ENCODE data around the gene DDX25.

Gene DDX25

DNA sequence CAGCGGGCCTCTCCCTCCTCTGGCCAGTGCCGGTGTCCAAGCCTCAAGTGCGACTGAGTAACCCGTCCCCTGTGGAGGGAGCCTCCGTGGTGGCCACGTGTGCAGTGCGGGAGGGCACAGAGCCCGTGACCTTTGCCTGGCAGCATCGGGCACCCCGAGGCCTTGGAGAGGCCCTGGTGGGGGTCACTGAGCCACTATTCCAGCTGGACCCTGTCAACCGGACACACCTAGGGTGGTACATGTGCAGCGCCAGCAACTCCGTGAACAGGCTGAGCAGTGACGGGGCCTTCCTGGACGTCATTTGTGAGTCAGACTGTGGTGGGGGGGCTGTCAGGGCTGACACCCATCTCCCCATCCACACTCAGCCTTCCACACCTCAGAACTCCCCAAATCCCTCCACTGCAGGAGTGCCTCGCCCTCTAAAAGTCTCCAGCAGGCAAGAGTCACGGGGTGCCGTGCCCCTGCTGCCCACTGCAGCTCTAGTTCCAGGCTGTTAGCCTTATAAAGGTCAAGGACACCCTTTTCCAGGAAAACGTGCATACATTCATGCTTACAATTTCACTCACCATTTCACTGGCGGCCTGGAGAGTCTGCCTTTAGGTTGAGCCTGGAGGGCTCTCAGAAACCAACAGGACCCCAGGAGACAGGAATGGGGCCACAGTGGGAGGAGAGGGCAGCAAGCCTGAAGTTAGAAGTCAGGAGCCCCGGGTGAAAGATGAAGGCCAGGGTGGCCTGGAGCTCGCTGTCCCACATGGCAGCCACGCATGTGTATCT, 44.2 kb downstream of the DDX25 start:
- DNase-seq (ENCODE audit: low read depth in 1 of 2, low spot score in 1 of 2) = no peak

DNA sequence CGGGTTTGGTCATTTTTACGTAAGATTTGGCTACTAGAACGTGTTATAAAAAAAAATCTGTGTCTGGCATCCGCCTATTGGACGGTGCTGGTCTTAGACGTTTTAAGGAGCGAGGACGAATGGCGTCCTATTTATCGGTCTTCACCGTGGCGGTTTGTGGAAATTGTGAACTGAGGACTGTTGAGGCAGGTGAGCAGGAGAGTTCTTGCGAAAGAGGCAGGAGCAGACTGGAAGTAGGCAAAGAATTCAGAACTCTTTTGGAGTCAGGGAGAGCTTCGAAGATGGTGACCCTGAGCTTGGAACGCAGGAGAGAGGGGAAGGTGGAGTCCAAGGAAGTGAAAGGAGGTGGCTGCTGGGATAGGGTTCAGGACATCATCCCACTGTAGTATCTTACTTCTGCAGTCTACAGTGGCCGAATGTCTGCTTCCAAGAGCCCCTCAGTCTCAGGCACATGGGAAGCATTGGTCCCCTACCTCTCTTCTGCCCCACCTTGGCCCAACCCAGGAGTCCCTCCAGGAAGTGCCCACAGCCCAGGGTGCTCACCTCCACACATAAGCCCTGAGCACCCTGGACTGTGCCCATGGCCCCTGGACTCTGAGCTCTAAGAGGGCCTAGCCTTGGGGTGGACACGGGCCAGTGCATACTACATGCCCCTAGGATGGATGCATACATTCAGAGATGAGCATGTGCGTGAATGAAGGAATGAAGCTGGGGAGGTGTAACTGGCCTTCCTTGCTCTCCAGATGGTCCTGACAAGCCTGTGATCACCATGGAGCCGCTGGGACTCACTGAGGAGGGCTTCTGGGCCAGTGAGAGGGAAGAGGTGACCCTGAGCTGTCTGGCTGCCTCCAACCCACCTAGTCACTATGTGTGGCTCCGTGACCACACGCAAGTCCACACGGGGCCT, 45.2 kb downstream of the DDX25 start:
- no peak for DNase-seq (ENCODE audit: low read depth in 1 of 2, low spot score in 1 of 2)

DNA sequence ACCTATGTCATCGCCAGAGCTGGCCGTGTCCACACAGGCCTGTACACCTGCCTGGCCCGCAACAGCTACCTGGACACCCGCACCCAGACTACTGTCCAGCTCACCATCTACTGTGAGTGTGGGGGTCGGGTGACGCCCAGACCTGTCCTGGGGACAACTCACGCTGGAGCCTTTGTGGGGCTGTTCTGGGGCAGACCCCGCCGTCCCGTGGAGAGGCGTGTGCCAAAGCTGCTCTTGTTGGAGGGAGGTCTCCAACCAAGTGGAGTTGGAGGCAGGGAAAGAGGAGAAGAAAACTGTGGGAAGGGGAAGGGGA, 45.8 kb downstream of the DDX25 start:
- no peak for DNase-seq (ENCODE audit: low read depth in 1 of 2, low spot score in 1 of 2)

DNA sequence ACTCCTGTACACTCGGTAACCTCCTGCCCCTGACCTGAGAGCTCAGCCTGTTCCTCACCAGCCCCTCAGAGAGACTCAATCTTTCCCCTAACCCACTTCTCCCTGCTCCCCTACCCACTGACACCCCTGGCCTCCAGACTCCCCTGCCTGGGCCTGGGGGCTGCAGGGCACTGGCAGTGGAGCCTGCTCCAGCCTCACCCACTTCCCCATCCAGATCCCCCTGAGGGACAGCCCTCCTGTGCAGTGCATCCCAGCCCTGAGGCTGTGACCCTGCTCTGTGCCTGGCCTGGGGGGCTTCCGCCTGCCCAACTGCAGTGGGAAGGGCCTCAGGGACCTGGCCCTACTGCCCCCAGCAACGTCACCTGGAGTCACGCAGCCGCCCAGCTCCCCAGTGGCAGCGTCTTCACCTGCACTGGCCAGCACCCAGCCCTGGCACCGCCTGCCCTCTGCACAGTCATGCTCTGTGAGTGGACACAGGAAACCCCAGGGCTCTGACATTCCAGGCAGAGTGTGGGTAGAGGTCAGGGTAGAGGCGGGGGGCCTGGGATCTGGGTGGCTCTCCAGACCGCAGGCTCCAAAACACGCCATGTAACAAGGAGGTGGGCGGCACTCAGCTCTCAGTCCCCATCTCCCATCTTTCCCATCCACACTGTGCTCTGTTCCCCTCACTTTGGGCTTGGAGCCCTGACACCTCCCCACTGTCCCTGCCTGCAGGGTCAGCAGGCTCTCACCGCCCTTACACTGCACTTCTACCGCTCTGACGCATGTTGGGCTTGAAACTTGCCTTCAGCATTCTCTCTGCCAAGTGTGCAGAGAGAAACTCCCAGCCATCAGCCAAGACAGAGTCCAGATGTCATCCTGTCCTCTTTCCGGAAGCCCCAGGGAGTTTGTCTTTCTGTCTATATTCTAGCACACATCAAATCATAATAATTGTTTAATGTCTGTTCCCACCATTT, 46.7 kb downstream of the DDX25 start:
- no peak for DNase-seq (ENCODE audit: low read depth in 1 of 2, low spot score in 1 of 2)

DNA sequence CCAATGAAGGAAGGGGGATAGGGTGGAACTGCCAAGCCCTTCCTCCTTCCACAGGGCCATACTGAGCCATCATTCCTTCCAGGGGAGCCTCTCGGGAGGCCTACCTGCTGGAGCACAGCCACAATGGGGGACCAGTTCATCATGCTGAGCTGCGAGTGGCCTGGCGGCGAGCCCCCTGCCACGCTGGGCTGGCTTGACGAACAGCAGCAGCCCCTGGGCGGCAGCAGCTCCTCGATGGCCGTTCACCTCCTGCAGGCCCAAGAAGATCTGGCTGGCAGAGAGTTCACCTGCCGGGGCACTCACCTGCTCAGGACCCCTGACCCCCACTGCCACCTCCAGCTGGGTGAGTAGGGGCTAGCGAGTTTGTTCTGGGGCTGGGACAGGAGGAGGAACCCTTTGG, 47.4 kb downstream of the DDX25 start:
- no peak for DNase-seq (ENCODE audit: low read depth in 1 of 2, low spot score in 1 of 2)

DNA sequence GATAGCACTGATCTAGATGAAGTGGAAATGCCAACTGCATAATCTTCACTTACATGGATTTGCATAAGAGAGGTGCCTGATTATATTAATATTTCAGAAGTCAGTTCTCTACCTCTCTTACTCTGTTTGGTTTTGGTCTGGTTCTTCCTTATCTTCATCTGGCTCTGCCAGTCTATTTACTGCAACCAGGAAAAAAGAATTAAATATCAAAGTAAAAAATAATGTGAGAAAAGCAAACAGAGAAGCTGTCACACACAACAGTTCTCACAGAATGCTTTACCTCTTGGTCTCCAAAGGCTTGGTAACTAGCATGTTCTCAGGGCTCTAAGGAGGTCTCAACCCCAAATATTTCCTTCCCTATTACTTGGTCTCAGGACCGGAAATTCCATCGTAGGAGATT, 48.3 kb downstream of the DDX25 start:
- DNase-seq (ENCODE audit: low read depth in 1 of 2, low spot score in 1 of 2) = no peak

DNA sequence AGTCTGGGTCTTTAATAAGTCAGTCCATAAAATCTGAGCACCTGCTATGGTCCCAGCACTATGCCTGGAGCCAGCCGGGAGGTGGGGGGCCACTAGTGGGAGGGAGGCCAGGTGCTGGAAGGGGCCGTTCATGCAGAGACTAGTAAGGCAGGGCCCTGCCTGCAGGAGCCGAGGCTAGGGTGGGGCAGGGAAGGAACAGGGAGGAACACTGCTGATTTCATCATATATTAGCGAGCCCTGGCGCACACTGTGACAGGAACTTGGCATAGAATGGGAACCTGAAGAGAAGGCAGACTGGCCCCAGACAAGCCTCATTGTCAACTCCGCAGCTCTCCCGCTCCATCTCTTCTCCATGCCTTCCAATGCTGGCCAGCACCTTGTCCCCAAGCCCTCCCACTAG, 48.7 kb downstream of the DDX25 start:
- DNase-seq (ENCODE audit: low read depth in 1 of 2, low spot score in 1 of 2) = no peak

DNA sequence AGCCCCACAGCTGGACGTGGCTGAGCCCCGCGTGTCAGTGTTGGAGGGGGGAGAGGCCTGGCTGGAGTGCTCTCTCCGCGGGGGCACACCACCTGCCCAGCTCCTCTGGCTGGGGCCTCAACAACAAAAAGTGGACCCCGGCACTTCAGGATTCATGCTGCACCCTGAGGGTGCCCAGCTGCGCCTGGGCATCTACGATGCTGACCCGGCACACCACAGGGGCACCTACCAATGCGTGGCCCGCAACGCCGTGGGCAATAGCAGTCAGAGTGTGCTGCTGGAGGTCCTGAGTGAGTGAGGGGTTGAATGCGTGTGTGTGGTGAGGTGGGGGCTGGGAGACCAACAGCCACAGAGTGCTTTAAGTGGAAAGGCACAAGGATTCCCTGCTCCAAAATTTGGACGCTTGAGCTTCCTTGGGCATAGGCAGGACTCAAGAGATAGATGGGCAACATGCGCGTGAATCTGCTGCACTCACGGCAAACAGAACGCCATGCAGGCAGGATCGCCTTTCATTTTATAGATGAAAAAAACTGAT, 49.2 kb downstream of the DDX25 start:
- no peak for DNase-seq (ENCODE audit: low read depth in 1 of 2, low spot score in 1 of 2)

DNA sequence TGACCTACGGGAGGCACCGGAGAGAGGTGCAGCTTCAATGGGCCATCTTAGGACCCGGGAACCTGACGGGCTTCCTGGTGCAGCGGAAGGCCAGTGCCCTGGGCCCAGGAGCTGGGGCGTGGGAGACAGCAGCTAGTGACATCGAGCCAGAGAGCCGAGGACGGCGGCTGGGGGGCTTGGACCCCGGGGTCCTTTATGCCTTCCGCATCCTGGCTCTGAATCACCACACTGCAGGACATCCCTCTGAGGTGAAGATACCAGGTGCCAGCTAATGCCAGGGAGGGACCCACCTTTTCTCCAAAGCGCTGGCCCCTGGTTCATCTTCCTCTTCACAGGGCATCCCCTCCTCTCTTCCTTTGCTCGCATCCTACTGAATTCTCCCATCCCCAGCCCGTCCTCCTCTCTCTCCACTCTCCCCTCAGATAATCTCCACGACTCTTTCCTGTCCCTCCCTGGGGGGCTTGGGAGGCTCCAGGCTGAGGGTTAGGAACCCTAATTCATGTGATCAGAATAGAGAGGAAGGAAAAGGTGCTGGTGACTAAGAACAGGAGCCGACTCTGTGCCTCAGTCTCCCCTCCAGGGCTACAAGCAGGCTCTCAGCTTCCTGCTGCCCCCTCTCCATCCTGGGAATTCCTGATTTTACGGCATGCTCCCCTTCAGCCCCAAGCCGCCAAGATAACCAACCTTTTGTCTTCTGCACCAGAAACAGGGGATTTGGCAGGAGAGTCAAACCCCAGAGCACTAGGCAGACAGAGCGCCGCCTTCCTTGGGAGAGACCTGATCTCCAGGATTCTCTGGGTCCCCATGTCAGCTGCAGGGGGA, 50.0 kb downstream of the DDX25 start:
- no peak for DNase-seq (ENCODE audit: low read depth in 1 of 2, low spot score in 1 of 2)

DNA sequence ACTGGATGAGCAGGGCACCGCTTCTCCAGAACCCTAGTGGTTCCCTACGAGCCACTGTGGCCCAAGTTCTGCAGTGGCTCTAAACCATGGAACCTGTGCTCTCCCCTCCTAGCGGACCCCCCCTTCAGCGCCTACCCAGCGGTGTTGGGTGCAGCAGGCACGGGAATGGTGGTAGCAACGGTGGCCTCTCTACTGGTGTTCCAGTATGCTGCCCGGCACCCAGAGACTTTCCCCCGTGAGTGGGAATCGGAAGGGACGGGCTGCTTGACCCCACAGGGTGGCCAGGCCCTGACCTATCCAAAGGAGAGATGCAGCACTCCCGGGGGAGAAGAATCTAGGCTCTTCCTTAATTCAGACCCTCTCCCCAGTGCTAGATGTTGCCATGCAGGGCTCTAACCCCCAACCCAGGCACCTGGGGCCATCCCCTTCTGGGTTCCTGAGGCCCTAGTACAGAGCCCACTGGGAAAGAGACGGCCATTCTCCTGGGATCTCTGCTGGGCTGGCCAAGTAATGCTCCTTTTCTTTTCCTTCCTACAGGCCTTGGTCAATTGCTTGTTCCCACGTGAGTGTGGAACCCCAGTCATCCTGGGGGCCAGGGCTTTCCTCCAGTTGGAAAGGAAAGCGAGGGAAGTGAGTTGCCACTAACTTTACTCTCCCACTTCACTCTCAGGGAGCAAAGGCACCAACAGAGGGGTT, 50.8 kb downstream of the DDX25 start:
- DNase-seq (ENCODE audit: low read depth in 1 of 2, low spot score in 1 of 2) = no peak

DNA sequence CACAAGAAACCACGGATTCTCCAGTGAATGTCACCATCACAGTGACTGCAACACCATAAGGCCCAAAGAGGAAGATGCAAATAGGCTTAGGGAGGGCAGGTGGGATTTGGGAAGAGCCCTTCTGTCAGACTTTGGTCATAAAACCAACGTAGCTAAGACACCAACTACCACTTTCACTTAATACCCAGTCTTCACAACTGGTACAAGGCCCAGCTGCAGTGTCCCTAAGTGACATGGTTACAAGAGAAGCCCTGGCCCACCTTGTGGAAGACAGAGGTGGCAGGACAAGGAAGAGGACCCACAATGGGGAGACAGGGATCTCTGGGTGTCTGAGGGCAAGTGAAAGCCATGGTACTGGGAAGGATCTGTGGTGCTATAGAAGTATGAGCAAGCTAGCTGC, 51.5 kb downstream of the DDX25 start:
- DNase-seq (ENCODE audit: low read depth in 1 of 2, low spot score in 1 of 2) = no peak

DNA sequence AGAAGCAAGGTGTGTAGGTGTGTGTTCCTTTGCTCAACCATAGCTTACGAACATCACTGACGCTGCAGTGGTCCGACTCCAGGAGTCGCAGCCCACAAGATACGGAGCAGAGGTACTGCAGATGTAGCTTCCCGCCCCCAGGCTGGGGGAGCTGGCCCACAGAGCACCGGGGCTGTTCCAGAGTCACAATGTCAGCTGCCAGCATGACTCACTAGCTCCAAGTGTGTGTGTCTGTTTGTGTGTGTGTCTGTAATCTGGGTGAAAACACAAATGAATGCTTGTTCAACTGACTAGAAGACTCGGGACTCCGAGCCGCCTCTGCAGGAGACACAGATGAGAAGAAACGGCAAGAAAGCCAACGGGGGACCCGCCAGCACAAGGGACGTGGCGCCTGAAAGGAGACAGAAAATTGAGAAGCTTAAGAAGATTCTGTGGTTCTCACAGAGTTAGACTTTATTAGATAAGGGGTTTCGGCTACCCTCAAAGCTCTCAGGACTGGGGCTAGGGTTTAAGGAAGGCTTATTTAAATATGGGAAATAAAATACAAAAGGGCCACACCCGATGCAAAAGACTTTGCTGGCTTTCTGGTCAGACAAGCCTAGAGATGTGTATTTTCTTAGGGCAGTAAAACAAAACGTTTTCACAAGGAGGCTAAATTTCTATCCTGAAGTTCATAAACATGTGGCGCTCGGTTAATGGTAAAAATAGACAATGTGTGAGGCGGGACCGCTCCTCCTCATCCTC, 52.3 kb downstream of the DDX25 start:
- no peak for DNase-seq (ENCODE audit: low read depth in 1 of 2, low spot score in 1 of 2)

DNA sequence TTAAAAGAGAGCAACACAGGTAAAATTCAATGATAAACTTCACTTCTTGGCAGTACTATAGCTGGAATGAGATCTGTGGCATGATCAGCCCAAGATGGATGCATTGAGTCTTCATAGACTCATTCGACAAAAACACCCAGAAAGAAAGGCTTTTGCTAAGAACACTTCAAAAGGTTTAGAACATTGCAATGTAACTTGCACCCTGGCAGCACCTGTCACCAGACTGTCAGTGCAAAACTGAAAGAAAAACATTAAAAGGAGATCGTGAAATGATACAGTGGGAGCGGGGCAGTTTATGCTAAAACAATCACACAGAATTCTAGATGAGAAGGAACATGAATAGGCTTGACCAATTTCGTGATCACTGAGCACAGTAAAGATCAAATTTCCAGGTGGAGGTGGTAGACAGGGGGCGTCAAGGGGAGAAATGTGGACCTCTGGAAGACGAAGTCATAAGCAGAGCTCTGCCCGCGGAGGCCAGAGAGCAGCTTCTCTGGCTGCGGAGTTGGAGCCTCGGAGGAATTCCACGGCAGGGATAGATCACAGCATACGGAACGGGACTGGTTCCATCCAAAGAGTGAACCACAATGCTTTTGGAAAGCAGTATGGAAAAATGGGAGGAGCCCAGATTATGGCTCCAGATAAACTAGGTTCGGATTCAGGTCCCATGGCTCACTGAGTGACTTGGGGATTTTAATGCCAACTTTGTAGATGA, 53.5 kb downstream of the DDX25 start:
- no peak for DNase-seq (ENCODE audit: low read depth in 1 of 2, low spot score in 1 of 2)

DNA sequence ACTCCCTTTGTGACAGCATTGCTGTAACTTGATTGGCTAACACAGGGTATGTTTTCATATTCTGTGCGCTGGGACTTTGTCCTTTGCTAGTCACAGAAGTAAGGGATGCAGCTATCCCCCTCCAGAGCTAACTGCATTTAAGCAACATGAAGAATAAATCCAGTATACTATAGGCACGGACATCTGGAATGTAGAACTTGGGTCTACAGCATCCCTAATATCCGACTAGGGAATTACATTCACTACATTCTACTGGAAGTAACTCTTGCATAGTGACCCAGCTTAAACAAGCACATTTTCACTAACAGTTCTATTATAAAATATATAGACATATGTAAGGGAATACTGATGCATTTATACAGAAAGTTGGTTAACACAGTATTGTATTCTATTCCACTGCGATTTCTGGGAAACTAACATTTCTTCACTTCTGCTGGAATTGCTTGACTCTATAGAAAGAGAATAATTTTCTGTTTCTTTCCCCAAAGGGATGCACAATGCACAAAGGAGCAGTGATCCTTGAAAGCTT, 54.6 kb downstream of the DDX25 start:
- no peak for DNase-seq (ENCODE audit: low read depth in 1 of 2, low spot score in 1 of 2)

DNA sequence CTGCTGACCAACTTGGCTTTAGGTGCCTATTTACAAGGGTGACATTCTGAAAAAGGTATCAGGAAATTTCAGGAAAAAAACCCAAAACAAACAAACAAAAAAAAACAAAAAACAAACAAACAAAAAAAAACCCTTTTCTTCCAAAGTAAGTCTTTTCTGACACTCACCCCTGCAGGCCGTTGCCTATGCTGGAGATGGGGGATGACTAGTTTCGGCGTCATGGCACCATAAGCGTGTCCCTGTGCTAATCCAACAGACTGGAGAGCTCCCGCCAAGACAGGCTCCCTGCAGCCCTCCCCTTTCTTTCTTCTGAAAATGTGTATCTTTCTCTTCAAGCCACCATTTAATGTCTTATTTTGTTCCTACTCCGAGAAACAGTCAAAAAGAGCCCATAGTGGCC, 55.2 kb downstream of the DDX25 start:
- DNase-seq (ENCODE audit: low read depth in 1 of 2, low spot score in 1 of 2) = no peak

DNA sequence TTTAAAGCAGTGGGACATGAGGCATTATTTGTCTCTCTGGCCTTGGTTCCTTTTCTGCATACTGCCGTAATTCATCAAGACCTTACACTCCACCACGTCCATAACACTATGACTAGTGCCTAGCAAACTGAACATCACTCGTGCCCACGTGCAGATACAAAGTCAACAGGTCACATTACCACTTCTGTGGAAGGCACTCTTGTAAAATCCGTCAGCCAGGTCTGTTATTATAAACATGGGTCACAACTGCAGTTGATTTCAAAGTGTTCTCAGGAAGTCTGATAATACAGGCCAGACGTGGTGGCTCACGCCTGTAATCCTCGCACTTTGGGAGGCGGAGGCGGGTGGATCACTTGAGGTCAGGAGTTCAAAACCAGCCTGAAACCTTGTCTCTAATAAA, 55.6 kb downstream of the DDX25 start:
- no peak for DNase-seq (ENCODE audit: low read depth in 1 of 2, low spot score in 1 of 2)

DNA sequence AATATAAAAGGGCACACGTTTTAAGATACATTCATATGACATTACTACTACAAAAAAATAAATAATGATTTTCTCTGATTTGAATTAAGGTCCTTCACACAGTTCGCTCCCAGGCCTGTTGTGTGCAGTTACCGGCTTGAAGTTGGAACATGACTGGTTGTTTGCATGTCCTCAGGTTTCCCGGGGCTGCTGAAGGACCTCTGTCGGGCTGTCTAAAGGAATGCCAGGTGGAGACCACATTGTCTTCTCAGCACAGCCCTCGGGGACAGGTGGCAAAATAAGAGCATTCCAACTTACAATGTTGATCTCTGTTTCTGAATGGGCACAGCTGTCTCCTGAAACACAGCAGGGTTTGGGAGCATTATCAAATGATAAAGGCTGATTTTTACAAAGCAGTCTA, 56.5 kb downstream of the DDX25 start:
- DNase-seq (ENCODE audit: low read depth in 1 of 2, low spot score in 1 of 2) = no peak

DNA sequence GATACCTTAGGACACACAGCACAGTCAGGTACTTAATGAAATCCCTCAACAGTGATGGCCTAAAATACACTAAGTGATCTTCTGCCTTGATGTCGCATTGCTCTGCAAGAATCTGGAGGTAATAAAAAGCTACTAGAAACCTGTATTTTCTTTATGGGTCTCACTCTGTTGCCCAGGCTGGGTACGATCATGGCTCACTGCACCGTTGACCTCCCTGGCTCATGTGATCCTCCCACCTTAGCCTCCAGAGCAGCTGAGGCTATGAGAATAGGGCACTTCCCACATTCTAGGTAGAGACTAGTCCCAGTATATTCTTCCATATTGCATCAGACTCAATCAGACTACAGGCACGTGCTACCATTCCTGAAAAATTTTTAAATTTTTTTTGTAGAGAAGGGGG, 63.2 kb downstream of the DDX25 start:
- DNase-seq (ENCODE audit: low read depth in 1 of 2, low spot score in 1 of 2) = no peak

Data from activated T-helper 1 cell treated with anti-CD3 and anti-CD28 coated beads, Interleukin-2, amount 50 U/mL, for 16 hours (primary cell).